ENCODE data around the gene STX2.

STX2 gene

GRCh38 chr12:130829391-130830245 is 9.4 kb downstream of the STX2 start:
- DNase-seq: no peak

GRCh38 chr12:130828895-130829294 is 10.2 kb downstream of the STX2 start:
- no peak for DNase-seq

- DNase-seq: no peak
These were observed 11.6 kb downstream of the STX2 start for GRCh38 chr12:130827432-130827831.

GRCh38 chr12:130826151-130826801 is 12.8 kb downstream of the STX2 start:
- DNase-seq: no peak

- no peak for DNase-seq
These were observed 13.3 kb downstream of the STX2 start for GRCh38 chr12:130825771-130826150.

GRCh38 chr12:130819681-130820080 is 19.4 kb downstream of the STX2 start:
- DNase-seq: no peak

GRCh38 chr12:130818635-130819576 is 20.1 kb downstream of the STX2 start:
- peak; percentile 76 for DNase-seq

GRCh38 chr12:130818272-130818634 is 20.8 kb downstream of the STX2 start:
- peak; percentile 56 for DNase-seq

GRCh38 chr12:130817804-130818203 is 21.2 kb downstream of the STX2 start:
- DNase-seq: no peak

GRCh38 chr12:130816097-130816496 is 23.0 kb downstream of the STX2 start:
- no peak for DNase-seq

- no peak for DNase-seq
These were observed 23.9 kb downstream of the STX2 start for GRCh38 chr12:130815028-130815741.

GRCh38 chr12:130813949-130814348 is 25.1 kb downstream of the STX2 start:
- DNase-seq: no peak

- DNase-seq: no peak
These were observed 25.6 kb downstream of the STX2 start for GRCh38 chr12:130813436-130813835.

GRCh38 chr12:130809791-130810190 is 29.3 kb downstream of the STX2 start:
- DNase-seq: no peak

- DNase-seq: no peak
These were observed 31.7 kb downstream of the STX2 start for GRCh38 chr12:130807309-130807708.

GRCh38 chr12:130806574-130806973 is 32.5 kb downstream of the STX2 start:
- no peak for DNase-seq

- no peak for DNase-seq
These were observed 33.4 kb downstream of the STX2 start for GRCh38 chr12:130805635-130806034.

GRCh38 chr12:130804216-130804615 is 34.8 kb downstream of the STX2 start:
- DNase-seq: no peak

- no peak for DNase-seq
These were observed 35.3 kb downstream of the STX2 start for GRCh38 chr12:130803702-130804101.

GRCh38 chr12:130800312-130800711 is 38.7 kb downstream of the STX2 start:
- DNase-seq: no peak

GRCh38 chr12:130799051-130799450 is 40.0 kb downstream of the STX2 start:
- DNase-seq: no peak

GRCh38 chr12:130796985-130797686 is 41.9 kb downstream of the STX2 start:
- DNase-seq: no peak
